ENCODE results near the gene SLC1A3. TPM values are rescaled to one million over a fixed set of nuclear protein-coding genes. Genes with fewer than 3 reads are reported as not detected.

SLC1A3 gene
- total and polyA plus RNA-seq, 10 of the 15 experiments (the other 5 are each of a cell fraction or from before 2014, with no cell fraction given): 0.23 to 4.4 (median 3.3) TPM

DNA sequence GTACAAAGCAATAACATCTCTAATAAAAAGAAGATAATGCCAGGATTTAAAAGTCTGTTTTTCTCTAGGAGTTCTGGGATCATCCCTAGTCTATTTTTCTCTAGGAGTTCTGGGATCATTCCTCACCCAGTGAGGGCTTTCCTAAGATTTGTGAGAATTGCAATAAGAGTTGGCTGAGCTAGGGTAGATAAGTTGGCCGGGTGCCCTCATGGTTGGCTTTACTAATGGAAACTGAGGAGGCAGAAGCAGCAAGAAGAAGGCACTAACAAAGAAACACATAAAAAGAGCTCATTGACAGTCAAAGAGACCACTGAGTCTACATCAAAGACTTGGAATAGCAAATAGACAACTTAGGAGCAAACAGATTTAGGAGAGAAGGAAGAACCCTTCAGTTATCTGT lies 4.2 kb downstream of the SLC1A3 start:
- Histone ChIP-seq H3K27ac (ENCODE audit: control insufficient read depth, insufficient read depth) (no peak overlapping the region), H3K4me2 (ENCODE audit: control insufficient read depth, insufficient read depth) (no peak overlapping the region), H3K9me3 (replicated peaks; ENCODE audit: control insufficient read depth, insufficient read depth, low read length) (no peaks in the 10 kb centered on the region), H2AFZ (ENCODE audit: control insufficient read depth, low read depth, low read length) (no peak overlapping the region), H4K20me1 (ENCODE audit: control insufficient read depth, insufficient read depth) (no peaks in the 10 kb centered on the region), H3K79me2 (ENCODE audit: control insufficient read depth, insufficient read depth, low read length) (no peaks in the 10 kb centered on the region), H3K9ac (ENCODE audit: control insufficient read depth, insufficient read depth, low read length) (no peak overlapping the region), H3K27me3 (replicated peaks in 1 of 2; ENCODE audit: control insufficient read depth in 2 of 2, insufficient read depth in 2 of 2, low read length in 1 of 2) (no peaks in the 10 kb centered on the region), H3K36me3 (ENCODE audit: control insufficient read depth in 2 of 2, insufficient read depth in 2 of 2, low read length in 1 of 2) (no peaks in the 10 kb centered on the region), H3K4me1 (ENCODE audit: control insufficient read depth, insufficient read depth, low read length) (no peaks in the 10 kb centered on the region), H3K4me3 (no peak overlapping the region)
- in situ Hi-C loops (cut with MboI) (no loop called here), intact Hi-C loops (cut with micrococcal nuclease; ENCODE audit: unreplicated experiment) (no loop called here)
- TF ChIP-seq SPI1 (IDR thresholded peaks at IDR 0.05; ENCODE audit: borderline replicate concordance, insufficient read depth, low read depth, low read length): no peak
- TF ChIP-seq, protein P1, sequence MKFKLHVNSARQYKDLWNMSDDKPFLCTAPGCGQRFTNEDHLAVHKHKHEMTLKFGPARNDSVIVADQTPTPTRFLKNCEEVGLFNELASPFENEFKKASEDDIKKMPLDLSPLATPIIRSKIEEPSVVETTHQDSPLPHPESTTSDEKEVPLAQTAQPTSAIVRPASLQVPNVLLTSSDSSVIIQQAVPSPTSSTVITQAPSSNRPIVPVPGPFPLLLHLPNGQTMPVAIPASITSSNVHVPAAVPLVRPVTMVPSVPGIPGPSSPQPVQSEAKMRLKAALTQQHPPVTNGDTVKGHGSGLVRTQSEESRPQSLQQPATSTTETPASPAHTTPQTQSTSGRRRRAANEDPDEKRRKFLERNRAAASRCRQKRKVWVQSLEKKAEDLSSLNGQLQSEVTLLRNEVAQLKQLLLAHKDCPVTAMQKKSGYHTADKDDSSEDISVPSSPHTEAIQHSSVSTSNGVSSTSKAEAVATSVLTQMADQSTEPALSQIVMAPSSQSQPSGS (IDR thresholded peaks at IDR 0.05; ENCODE audit: low read length): no peak
- TF ChIP-seq SMAD1 (IDR thresholded peaks at IDR 0.05; ENCODE audit: low read depth, partially characterized antibody): no peak
- no peak for TF ChIP-seq NBN (IDR thresholded peaks at IDR 0.05)
- TF ChIP-seq PML (IDR thresholded peaks at IDR 0.05; ENCODE audit: low read length): no peak
- TF ChIP-seq ZNF217 (IDR thresholded peaks at IDR 0.05): no peak
- TF ChIP-seq, protein P2, sequence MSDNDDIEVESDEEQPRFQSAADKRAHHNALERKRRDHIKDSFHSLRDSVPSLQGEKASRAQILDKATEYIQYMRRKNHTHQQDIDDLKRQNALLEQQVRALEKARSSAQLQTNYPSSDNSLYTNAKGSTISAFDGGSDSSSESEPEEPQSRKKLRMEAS (IDR thresholded peaks at IDR 0.05; ENCODE audit: low read depth, low read length): no peak
- TF ChIP-seq TARDBP (IDR thresholded peaks at IDR 0.05; ENCODE audit: borderline replicate concordance): no peak
- no peak for TF ChIP-seq JUNB (IDR thresholded peaks at IDR 0.05)
- TF ChIP-seq ZNF384 (IDR thresholded peaks at IDR 0.05; ENCODE audit: borderline replicate concordance, low read depth, low read length): no peak
- TF ChIP-seq FOS (IDR thresholded peaks at IDR 0.05; ENCODE audit: borderline replicate concordance, extremely low read depth, insufficient read length): no peak
- ChIA-PET POLR2A (no interaction called here), SMC1A (ENCODE audit: uncharacterized antibody, unreplicated experiment) (no interaction called here), CTCF (interaction anchor here (0.8 to 1.9 kb wide), 2 partner anchors 85 to 102 kb away, joined by 3 to 4 read pairs; no protein-coding TSS in a partner anchor), RAD21 (ENCODE audit: unreplicated experiment) (no interaction called here)
- no peak for ATAC-seq
- WGBS (ENCODE audit: insufficient coverage, insufficient replicate concordance, low lambda C conversion rate, missing lambda C conversion rate): 0% methylated on average over 1 of the region's 1 CpG
- FAIRE-seq: no peak
- BruUV-seq (replicated peaks): no TSS peak
- no peak for DNase-seq (ENCODE audit: low read depth, low spot score)
